Measurements from ENCODE around the gene TXNDC16.

- TF ChIP-seq, protein P1, sequence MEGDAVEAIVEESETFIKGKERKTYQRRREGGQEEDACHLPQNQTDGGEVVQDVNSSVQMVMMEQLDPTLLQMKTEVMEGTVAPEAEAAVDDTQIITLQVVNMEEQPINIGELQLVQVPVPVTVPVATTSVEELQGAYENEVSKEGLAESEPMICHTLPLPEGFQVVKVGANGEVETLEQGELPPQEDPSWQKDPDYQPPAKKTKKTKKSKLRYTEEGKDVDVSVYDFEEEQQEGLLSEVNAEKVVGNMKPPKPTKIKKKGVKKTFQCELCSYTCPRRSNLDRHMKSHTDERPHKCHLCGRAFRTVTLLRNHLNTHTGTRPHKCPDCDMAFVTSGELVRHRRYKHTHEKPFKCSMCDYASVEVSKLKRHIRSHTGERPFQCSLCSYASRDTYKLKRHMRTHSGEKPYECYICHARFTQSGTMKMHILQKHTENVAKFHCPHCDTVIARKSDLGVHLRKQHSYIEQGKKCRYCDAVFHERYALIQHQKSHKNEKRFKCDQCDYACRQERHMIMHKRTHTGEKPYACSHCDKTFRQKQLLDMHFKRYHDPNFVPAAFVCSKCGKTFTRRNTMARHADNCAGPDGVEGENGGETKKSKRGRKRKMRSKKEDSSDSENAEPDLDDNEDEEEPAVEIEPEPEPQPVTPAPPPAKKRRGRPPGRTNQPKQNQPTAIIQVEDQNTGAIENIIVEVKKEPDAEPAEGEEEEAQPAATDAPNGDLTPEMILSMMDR (IDR thresholded peaks at IDR 0.05) = no peak
- TF ChIP-seq EZH2 (IDR thresholded peaks at IDR 0.05) = no peak
Measured at GRCh38 chr14:52481864-52482263, 70.4 kb downstream of the TXNDC16 start.

All from neural progenitor cell (in vitro differentiated cells).